Vagina (tissue), 2 donors: Measurements from ENCODE around the gene FANCC. TPM values are rescaled to one million over a fixed set of nuclear protein-coding genes. Genes with fewer than 3 reads are reported as not detected.

Experiments used
- DNase-seq, 2 donors: peaks; one replicate each; pipeline ENCODE4 v3.0.0-alpha.2; 2017; ENCODE audit errors: extremely low spot score in 2 of 2
- H3K27ac ChIP-seq: fragments of 200-600 bp; sonication (generic); one replicate; pipeline ENCODE4 v1.5.1; 2019
- H3K27me3 ChIP-seq: fragments of 200-600 bp; sonication (generic); one replicate; pipeline ENCODE4 v1.5.1; 2019
- H3K36me3 ChIP-seq, 2 donors: fragments of 200-600 bp; sonication (generic); one replicate each; pipeline ENCODE4 v1.5.1; 2017 to 2019
- H3K4me1 ChIP-seq: fragments of 200-600 bp; sonication (generic); one replicate; pipeline ENCODE4 v1.5.1; 2019
- H3K4me3 ChIP-seq, 2 donors: fragments of 200-600 bp; sonication (generic); 1 replicate in 1 of 2; 2 replicates in 1 of 2; pipeline ENCODE4 v1.5.1; 2016 to 2019
- H3K9me3 ChIP-seq: fragments of 200-600 bp; sonication (generic); one replicate; pipeline ENCODE4 v1.5.1; 2019
- POLR2A ChIP-seq, 2 donors: fragments of 450-650 bp; IDR thresholded peaks; one replicate each; pipeline ENCODE4 v1.6.1; 2017; ENCODE audit warnings: antibody characterized with exemption in 2 of 2, mild to moderate bottlenecking in 2 of 2, moderate library complexity in 2 of 2
- POLR2AphosphoS5 ChIP-seq, 2 donors: sonication (generic); formaldehyde crosslinking; IDR thresholded peaks; one replicate each; pipeline ENCODE4 v1.9.0; 2017; ENCODE audit warnings: antibody characterized with exemption in 2 of 2, mild to moderate bottlenecking in 2 of 2, low read depth in 1 of 2; ENCODE audit not compliant: insufficient read depth in 1 of 2
- intact Hi-C: fragments of 100-400 bp; cut with DNase I; formaldehyde crosslinking; loops from one replicate; pipeline ENCODE4 v1.15.1; 2023
- total RNA-seq: library from RNA; depleted of rRNA; stranded (reverse); fragments of >200 nt; gene quantifications from one replicate; pipeline ENCODE4 v1.2.3, GENCODE V29; 2016
- TF ChIP-seq, protein P1 (sequence below), 3 experiments: fragments of 450-650 bp in 2 of 3; fragments of 200-600 bp in 1 of 3; sonication (generic) in 1 of 3; IDR thresholded peaks; one replicate each; pipeline ENCODE4 v1.5.1; 2017 to 2019; ENCODE audit warnings: antibody characterized with exemption in 3 of 3, mild to moderate bottlenecking in 2 of 3, moderate library complexity in 2 of 3

FANCC gene
- total RNA-seq, 1 donor from 2014 or later: 17.2 TPM

DNA sequence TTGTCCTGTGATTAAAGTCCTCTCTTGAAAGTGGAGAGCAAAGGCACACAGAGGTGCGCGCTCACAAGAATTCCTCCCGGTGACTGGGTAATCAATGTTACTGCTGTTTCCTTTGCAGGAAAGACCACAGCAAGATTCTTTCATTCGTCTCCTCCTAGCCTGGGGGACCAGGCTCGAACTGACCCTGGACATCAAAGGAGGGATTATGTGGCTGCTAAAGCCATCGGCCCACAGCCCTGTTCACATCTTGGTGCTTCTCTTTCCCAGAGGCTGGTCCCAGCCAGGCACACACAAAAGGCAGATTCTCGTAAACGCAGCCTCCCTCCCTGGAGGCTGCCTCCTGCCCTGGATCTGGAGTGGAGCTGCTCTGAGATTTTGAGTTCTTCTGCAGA is 230.9 kb downstream of the FANCC start:
- intact Hi-C loops: no loop called here
- Histone ChIP-seq H3K4me3 (no peak overlapping the region), H3K36me3 (peaks cover 0 to 42% of the 10 kb centered on the region in 2 donors), H3K27me3 (no peaks in the 10 kb centered on the region), H3K4me1 (peaks cover 95% of the 10 kb centered on the region), H3K9me3 (no peaks in the 10 kb centered on the region), H3K27ac (peak overlapping the region; percentile 66)
- DNase-seq: no peak
- no peak for TF ChIP-seq POLR2A (IDR thresholded peaks at IDR 0.05)
- no peak for TF ChIP-seq POLR2AphosphoS5 (IDR thresholded peaks at IDR 0.05; ENCODE audit: insufficient read depth in 1 of 2, low read depth in 1 of 2)
- TF ChIP-seq, protein P1, sequence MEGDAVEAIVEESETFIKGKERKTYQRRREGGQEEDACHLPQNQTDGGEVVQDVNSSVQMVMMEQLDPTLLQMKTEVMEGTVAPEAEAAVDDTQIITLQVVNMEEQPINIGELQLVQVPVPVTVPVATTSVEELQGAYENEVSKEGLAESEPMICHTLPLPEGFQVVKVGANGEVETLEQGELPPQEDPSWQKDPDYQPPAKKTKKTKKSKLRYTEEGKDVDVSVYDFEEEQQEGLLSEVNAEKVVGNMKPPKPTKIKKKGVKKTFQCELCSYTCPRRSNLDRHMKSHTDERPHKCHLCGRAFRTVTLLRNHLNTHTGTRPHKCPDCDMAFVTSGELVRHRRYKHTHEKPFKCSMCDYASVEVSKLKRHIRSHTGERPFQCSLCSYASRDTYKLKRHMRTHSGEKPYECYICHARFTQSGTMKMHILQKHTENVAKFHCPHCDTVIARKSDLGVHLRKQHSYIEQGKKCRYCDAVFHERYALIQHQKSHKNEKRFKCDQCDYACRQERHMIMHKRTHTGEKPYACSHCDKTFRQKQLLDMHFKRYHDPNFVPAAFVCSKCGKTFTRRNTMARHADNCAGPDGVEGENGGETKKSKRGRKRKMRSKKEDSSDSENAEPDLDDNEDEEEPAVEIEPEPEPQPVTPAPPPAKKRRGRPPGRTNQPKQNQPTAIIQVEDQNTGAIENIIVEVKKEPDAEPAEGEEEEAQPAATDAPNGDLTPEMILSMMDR (IDR thresholded peaks at IDR 0.05): no peak

DNA sequence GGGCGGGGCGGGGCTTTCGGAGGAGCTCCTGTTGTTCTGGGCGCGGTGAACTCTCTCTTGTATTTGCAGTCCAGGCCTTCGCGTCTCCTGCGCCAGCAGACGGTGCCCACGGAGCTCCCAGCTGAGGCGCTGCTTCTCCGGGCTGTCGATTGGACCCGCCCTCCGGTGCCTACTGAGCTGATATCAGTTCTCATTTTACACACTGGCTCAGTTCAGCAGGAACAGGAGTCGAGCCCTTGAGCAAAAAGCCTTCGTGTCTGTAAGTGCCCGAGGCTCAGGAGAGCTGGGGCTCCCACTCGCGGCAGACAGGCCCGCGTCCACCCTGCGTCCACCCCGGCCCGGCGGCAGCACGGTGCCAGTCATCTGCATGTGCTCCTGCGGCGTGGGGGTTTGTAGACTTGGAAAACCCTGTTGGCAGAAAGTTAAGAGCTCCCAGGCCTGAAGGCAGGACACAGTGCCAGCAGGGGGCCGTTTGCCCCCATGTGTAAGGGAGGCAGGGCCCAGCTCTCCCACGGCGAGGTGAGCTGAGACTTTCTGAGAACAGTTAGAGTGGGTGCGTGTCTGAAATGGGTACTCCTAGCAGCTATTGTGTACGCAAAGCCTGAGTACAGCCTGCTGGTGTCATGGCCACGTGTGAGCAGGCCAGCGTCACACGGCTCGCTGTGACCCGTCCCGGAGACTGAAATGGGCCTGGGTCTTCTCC is 231.5 kb downstream of the FANCC start:
- Histone ChIP-seq H3K36me3 (peaks cover 0 to 47% of the 10 kb centered on the region in 2 donors), H3K4me1 (peaks cover 95% of the 10 kb centered on the region), H3K9me3 (no peaks in the 10 kb centered on the region), H3K27me3 (no peaks in the 10 kb centered on the region), H3K27ac (peak overlapping the region; percentile 66), H3K4me3 (no peak overlapping the region)
- DNase-seq: no peak
- intact Hi-C loops: no loop called here
- peak in 1 of 2 donors; percentile 50 for TF ChIP-seq POLR2AphosphoS5 (IDR thresholded peaks at IDR 0.05; ENCODE audit: insufficient read depth in 1 of 2, low read depth in 1 of 2)
- no peak for TF ChIP-seq POLR2A (IDR thresholded peaks at IDR 0.05)

DNA sequence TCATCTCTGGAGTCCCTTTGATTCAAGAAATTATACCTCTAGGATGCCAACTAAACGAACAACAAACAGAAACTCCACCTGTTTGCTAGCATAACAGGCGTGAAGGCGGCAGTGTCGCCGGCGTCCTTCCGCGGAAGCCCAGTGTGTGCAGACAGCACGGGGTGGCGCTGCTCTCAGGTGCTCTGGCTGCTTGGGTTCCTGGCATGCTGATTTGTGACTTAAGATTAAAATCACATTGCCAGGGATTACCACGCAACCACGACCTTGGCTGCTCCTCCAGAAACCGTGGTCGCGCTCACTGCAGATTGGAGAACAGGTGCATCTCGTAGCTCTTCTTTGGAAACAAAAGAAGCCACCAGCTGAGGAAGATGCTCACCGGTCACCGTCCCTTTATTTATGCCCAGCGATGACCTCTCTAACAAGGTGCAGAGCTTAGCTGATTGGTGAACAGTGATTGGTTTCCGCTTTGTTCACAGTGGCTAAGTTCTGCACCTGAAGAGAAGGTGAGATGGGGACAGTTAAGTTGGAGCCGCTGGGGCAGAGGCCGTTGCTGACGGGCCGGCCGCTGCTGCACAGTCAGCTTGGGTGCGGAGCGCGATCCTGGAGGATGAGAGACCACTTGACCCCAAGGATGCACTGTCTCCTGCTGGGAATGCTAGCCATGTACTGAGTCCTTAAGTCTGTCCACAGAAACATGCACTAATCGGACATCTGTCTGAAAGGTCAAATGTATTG is 232.3 kb downstream of the FANCC start:
- TF ChIP-seq, protein P1 (IDR thresholded peaks at IDR 0.05): no peak
- TF ChIP-seq POLR2AphosphoS5 (IDR thresholded peaks at IDR 0.05; ENCODE audit: insufficient read depth in 1 of 2, low read depth in 1 of 2): no peak
- no peak for TF ChIP-seq POLR2A (IDR thresholded peaks at IDR 0.05)
- Histone ChIP-seq H3K27me3 (no peaks in the 10 kb centered on the region), H3K36me3 (peaks cover 0 to 56% of the 10 kb centered on the region in 2 donors), H3K4me3 (no peak overlapping the region), H3K9me3 (no peaks in the 10 kb centered on the region), H3K27ac (peak overlapping the region; percentile 66), H3K4me1 (peaks cover 93% of the 10 kb centered on the region)
- DNase-seq: no peak
- intact Hi-C loops: no loop called here

GRCh38 chr9:95084254-95084934 is 233.1 kb downstream of the FANCC start:
- Histone ChIP-seq H3K4me3 (no peak overlapping the region), H3K9me3 (no peaks in the 10 kb centered on the region), H3K36me3 (peaks cover 0 to 59% of the 10 kb centered on the region in 2 donors), H3K4me1 (peaks cover 93% of the 10 kb centered on the region), H3K27me3 (no peaks in the 10 kb centered on the region), H3K27ac (peak overlapping the region; percentile 66)
- no peak for TF ChIP-seq POLR2A (IDR thresholded peaks at IDR 0.05)
- no peak for DNase-seq
- intact Hi-C loops: no loop called here

DNA sequence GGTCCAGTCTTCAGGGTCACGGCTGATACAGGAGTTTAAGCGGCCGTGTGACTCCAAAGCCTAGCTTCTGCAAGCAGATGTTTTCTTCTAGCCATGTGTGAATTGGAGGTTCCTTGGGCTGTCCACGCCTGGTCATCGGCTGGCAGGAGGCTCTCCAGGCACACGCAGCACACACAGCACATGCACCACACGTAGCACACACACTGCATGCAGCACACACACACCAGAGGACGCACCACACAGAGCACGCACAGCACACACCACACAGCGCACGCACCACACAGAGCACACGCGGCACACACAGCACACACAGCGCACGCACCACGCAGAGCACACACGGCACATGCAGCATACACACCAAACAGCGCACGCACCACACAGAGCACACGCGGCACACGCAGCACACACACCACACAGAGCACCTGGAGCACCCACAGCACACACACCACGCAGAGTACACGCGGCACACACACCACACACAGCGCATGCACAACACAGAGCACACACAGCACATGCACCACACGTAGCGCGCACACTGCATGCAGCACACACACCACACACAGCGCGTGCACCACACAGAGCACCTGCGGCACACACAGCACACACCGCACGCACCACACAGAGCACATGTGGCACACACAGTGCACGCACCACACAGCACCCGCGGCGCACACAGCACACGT is 234.3 kb downstream of the FANCC start:
- DNase-seq: no peak
- no peak overlapping the region for H3K27ac ChIP-seq
- H3K4me1 ChIP-seq: peaks cover 93% of the 10 kb centered on the region
- no peaks in the 10 kb centered on the region for H3K27me3 ChIP-seq
- intact Hi-C loops: no loop called here
- H3K4me3 ChIP-seq: no peak overlapping the region
- H3K36me3 ChIP-seq: peaks cover 0 to 59% of the 10 kb centered on the region in 2 donors
- H3K9me3 ChIP-seq: no peaks in the 10 kb centered on the region
- TF ChIP-seq POLR2A (IDR thresholded peaks at IDR 0.05) (no peak), POLR2AphosphoS5 (IDR thresholded peaks at IDR 0.05; ENCODE audit: insufficient read depth in 1 of 2, low read depth in 1 of 2) (no peak)
- TF ChIP-seq, protein P1 (IDR thresholded peaks at IDR 0.05): no peak
